ENCODE data around the gene USP17L27.
"Not testable (repeated sequence)": the region's sequence is repeated elsewhere in the genome, so short reads cannot be mapped to it uniquely, and the experiment has no call there.

Gene USP17L27, protein sequence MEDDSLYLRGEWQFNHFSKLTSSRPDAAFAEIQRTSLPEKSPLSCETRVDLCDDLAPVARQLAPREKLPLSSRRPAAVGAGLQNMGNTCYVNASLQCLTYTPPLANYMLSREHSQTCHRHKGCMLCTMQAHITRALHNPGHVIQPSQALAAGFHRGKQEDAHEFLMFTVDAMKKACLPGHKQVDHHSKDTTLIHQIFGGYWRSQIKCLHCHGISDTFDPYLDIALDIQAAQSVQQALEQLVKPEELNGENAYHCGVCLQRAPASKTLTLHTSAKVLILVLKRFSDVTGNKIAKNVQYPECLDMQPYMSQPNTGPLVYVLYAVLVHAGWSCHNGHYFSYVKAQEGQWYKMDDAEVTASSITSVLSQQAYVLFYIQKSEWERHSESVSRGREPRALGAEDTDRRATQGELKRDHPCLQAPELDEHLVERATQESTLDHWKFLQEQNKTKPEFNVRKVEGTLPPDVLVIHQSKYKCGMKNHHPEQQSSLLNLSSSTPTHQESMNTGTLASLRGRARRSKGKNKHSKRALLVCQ
- 0 reads per million in 2 donors for total RNA-seq

DNA sequence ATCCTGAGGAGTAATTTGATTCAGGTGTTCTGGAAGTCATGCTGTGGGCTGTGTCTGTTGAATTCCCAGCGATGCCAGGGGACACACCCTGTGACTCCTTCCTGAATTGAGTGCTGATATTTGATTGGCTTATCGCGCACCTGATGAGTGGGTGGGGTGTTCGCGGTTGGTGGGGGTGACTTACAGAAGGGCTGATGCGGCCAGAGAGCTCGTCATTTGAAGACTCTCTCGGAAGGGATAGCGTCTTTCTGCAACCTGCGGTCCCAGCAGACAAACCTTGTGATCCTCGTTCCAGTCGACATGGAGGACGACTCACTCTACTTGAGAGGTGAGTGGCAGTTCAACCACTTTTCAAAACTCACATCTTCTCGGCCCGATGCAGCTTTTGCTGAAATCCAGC, at the start of gene USP17L27:
TSS of gene USP17L27 (plus strand) at position 301 of the 400 bp plus-strand sequence. CDS start at position 301, 0 bp downstream.
- not testable (repeated sequence) for DNase-seq

DNA sequence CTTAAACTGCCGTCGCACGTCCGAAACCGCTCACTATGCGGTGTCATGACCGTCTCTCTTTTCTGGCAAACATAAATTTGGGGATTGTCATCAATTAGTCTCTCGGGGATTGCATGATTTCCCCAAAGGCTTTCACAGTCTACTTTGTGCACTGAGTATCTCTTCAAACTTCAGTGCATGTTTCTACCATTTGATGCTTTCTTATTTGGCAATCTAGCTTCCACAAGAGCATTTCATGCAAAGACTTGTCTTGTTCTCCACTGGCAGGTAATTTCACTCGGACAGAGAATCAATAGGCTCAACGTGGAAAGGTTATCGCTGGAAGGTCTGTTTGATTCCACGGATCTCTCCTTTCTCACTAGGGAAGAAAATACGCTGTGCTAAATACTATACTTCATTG, 19.8 kb upstream of the USP17L27 start:
- DNase-seq, result not testable (repeated sequence)

DNA sequence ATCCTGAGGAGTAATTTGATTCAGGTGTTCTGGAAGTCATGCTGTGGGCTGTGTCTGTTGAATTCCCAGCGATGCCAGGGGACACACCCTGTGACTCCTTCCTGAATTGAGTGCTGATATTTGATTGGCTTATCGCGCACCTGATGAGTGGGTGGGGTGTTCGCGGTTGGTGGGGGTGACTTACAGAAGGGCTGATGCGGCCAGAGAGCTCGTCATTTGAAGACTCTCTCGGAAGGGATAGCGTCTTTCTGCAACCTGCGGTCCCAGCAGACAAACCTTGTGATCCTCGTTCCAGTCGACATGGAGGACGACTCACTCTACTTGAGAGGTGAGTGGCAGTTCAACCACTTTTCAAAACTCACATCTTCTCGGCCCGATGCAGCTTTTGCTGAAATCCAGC, 19.1 kb upstream of the USP17L27 start, which contains the start of gene USP17L24:
TSS of gene USP17L24 (plus strand) at position 301 of the 400 bp plus-strand sequence. CDS start at position 301, 0 bp downstream.
- DNase-seq, result not testable (repeated sequence)

DNA sequence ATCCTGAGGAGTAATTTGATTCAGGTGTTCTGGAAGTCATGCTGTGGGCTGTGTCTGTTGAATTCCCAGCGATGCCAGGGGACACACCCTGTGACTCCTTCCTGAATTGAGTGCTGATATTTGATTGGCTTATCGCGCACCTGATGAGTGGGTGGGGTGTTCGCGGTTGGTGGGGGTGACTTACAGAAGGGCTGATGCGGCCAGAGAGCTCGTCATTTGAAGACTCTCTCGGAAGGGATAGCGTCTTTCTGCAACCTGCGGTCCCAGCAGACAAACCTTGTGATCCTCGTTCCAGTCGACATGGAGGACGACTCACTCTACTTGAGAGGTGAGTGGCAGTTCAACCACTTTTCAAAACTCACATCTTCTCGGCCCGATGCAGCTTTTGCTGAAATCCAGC, 14.3 kb upstream of the USP17L27 start, which contains the start of gene USP17L25:
TSS of gene USP17L25 (plus strand) at position 301 of the 400 bp plus-strand sequence. CDS start at position 301, 0 bp downstream.
- DNase-seq, result not testable (repeated sequence)

DNA sequence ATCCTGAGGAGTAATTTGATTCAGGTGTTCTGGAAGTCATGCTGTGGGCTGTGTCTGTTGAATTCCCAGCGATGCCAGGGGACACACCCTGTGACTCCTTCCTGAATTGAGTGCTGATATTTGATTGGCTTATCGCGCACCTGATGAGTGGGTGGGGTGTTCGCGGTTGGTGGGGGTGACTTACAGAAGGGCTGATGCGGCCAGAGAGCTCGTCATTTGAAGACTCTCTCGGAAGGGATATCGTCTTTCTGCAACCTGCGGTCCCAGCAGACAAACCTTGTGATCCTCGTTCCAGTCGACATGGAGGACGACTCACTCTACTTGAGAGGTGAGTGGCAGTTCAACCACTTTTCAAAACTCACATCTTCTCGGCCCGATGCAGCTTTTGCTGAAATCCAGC, 9.6 kb upstream of the USP17L27 start, which contains the start of gene USP17L26:
TSS of gene USP17L26 (plus strand) at position 301 of the 400 bp plus-strand sequence. CDS start at position 301, 0 bp downstream.
- not testable (repeated sequence) for DNase-seq

DNA sequence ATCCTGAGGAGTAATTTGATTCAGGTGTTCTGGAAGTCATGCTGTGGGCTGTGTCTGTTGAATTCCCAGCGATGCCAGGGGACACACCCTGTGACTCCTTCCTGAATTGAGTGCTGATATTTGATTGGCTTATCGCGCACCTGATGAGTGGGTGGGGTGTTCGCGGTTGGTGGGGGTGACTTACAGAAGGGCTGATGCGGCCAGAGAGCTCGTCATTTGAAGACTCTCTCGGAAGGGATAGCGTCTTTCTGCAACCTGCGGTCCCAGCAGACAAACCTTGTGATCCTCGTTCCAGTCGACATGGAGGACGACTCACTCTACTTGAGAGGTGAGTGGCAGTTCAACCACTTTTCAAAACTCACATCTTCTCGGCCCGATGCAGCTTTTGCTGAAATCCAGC, 4.8 kb upstream of the USP17L27 start, which contains the start of gene USP17L5:
TSS of gene USP17L5 (plus strand) at position 301 of the 400 bp plus-strand sequence. CDS start at position 301, 0 bp downstream.
- DNase-seq, result not testable (repeated sequence)

DNA sequence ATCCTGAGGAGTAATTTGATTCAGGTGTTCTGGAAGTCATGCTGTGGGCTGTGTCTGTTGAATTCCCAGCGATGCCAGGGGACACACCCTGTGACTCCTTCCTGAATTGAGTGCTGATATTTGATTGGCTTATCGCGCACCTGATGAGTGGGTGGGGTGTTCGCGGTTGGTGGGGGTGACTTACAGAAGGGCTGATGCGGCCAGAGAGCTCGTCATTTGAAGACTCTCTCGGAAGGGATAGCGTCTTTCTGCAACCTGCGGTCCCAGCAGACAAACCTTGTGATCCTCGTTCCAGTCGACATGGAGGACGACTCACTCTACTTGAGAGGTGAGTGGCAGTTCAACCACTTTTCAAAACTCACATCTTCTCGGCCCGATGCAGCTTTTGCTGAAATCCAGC, 4.6 kb downstream of the USP17L27 start, which contains the start of gene USP17L28:
TSS of gene USP17L28 (plus strand) at position 301 of the 400 bp plus-strand sequence. CDS start at position 301, 0 bp downstream.
- DNase-seq, result not testable (repeated sequence)

DNA sequence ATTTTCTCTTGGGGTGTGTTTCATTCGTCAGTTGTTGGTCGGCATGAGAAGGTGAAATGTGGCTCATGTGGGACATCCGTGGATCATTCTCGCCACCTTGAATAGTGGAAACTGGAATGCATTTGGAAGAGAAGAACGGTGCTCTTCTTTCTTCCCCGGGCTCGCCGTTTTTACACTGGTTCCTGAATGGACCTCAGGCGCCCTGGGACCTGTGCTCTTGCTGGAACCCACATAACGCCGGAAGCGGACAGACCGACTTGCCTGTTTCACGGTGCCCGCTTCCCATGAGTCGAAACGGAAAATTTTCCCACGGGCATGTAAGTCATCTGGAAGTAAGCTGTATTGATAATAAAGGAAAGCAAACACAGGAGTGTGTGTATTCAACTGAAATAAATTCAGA, 6.9 kb downstream of the USP17L27 start:
- not testable (repeated sequence) for DNase-seq

DNA sequence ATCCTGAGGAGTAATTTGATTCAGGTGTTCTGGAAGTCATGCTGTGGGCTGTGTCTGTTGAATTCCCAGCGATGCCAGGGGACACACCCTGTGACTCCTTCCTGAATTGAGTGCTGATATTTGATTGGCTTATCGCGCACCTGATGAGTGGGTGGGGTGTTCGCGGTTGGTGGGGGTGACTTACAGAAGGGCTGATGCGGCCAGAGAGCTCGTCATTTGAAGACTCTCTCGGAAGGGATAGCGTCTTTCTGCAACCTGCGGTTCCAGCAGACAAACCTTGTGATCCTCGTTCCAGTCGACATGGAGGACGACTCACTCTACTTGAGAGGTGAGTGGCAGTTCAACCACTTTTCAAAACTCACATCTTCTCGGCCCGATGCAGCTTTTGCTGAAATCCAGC, 9.4 kb downstream of the USP17L27 start, which contains the start of gene USP17L29:
TSS of gene USP17L29 (plus strand) at position 301 of the 400 bp plus-strand sequence. CDS start at position 301, 0 bp downstream.
- DNase-seq, result not testable (repeated sequence)

DNA sequence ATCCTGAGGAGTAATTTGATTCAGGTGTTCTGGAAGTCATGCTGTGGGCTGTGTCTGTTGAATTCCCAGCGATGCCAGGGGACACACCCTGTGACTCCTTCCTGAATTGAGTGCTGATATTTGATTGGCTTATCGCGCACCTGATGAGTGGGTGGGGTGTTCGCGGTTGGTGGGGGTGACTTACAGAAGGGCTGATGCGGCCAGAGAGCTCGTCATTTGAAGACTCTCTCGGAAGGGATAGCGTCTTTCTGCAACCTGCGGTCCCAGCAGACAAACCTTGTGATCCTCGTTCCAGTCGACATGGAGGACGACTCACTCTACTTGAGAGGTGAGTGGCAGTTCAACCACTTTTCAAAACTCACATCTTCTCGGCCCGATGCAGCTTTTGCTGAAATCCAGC, 18.9 kb downstream of the USP17L27 start, which contains the start of gene USP17L30:
TSS of gene USP17L30 (plus strand) at position 301 of the 400 bp plus-strand sequence. CDS start at position 301, 0 bp downstream.
- not testable (repeated sequence) for DNase-seq

DNA sequence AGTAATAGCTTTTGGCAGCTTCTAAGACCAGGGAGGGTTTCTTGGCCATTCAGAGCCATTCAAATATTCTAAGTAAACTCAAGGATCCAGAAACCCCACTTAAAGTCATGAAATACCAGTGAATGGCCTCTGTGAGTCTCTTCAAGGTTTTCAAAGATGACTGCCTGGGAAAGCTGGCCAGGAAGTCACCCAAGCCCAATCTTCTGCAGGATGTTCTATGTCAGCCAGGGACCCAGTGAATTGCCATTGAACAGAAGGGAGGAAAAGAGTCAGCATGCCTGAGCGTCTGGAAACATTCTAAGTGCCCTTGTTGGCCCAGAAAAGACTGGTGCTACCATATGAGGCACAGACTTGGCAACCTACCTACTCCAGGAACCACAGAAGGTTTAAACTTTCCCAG, 35.9 kb downstream of the USP17L27 start:
- not testable (repeated sequence) for DNase-seq

DNA sequence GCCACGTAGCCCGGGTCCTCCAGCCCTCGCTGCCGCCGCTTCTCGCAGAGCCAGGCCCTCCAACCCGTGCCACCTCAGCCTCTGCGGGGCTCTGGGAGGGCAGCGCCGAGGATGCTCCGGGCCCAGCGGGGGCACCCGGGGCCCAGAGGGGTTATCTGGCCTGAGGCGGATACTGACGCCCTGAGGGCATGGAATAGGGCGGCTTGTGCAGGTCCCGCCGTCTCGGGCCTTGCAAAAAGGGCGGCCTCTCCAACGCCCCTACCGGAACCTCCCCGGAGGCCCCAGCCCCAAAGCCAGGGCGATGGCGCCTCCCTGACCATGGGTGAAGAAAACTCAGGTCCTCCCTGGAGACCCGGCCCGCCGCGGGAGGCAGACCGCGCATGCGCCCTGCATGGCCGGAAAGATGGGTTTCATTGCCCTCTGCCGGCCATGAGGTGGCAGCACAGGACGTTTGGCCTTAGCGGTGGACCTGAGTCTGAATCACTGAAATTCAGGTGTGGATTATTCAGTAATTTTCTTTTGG, 37.1 kb downstream of the USP17L27 start:
- DNase-seq, result peak; percentile 1 to 52 (median 11)

DNA sequence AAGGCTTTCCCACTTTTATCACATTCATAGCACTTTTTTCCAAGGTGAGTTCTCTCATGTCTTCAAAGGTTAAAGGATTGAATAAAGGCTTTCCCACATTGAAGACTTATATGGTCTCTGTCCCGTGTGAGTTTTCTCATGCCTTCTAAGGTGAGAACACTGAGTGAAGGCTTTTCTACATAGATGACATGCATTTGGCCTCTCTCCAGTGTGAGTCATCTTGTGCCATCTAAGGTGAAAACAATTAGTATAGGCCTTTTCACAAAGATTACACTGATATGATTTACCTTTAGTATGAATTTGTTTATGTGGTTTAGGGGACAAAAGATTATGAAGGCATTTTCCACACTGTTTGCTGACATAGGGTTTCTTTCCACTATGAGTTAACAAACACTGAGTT, 40.2 kb downstream of the USP17L27 start:
- no peak for DNase-seq

DNA sequence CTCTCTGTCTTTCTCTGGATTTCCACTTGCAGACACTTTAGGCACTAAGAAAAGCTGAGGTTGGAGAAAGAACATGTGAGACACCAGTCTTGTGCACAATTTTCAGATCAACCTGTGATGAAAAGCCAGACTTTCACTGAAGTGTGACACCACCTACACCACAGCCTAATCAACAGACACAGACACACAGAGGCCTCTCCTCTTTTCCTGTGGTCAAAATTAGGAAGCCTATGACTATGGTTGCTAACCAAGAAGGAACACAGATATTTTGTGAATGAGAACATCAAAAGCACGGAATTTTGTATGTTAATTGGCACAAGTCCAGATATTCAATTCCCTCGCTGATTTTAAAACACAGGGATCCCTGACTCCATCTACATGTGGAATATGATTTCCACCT, 45.1 kb downstream of the USP17L27 start:
- not testable (repeated sequence) for DNase-seq
